Measurements from ENCODE around the gene LY6G6D. TPM values are rescaled to one million over a fixed set of nuclear protein-coding genes. Genes with fewer than 3 reads are reported as not detected.
A peak's percentile ranks its signal among the peaks of the same experiment; 100 is the strongest.

The LY6G6D gene
- total and polyA plus RNA-seq, 2 of the 13 experiments (the other 11 are each of a cell fraction or from before 2014, with no cell fraction given), result not detected

- TF ChIP-seq ZNF501 (CRISPR knock-in tag; IDR thresholded peaks at IDR 0.05), result peak; percentile 90
- TF ChIP-seq ZNF24 (IDR thresholded peaks at IDR 0.05), result no peak
- no peak for TF ChIP-seq HNRNPK (IDR thresholded peaks at IDR 0.05; ENCODE audit: low read depth, low read length, poor library complexity, severe bottlenecking)
- no peak for TF ChIP-seq ZNF891 (CRISPR knock-in tag; IDR thresholded peaks at IDR 0.05)
- TF ChIP-seq SALL1 (CRISPR knock-in tag; IDR thresholded peaks at IDR 0.05), result peak; percentile 86
- no peak for TF ChIP-seq ADNP (CRISPR knock-in tag; IDR thresholded peaks at IDR 0.05)
- TF ChIP-seq ESRRA (CRISPR knock-in tag; IDR thresholded peaks at IDR 0.05; ENCODE audit: low read depth), result peak; percentile 46; the same call in 1 of the 2 replicates
- TF ChIP-seq MTERF4 (CRISPR knock-in tag; IDR thresholded peaks at IDR 0.05), result peak; percentile 71; the same call in 1 of the 2 replicates
- TF ChIP-seq NFYC (CRISPR knock-in tag; IDR thresholded peaks at IDR 0.05), result peak; percentile 75
- peak; percentile 63; the same call in 1 of the 2 replicates for TF ChIP-seq GMEB1 (CRISPR knock-in tag; IDR thresholded peaks at IDR 0.05; ENCODE audit: borderline replicate concordance)
- TF ChIP-seq DR1 (CRISPR knock-in tag; IDR thresholded peaks at IDR 0.05), result 0 out of 2 replicates have a peak, but pooled peaks have one; percentile 40
- no peak for TF ChIP-seq ZNF281 (CRISPR knock-in tag; IDR thresholded peaks at IDR 0.05; ENCODE audit: borderline replicate concordance)
- TF ChIP-seq MXD3 (CRISPR knock-in tag; IDR thresholded peaks at IDR 0.05), result peak; percentile 74; the same call in 1 of the 2 replicates
- peak; percentile 44; the same call in 1 of the 2 replicates for TF ChIP-seq ARID5B (CRISPR knock-in tag; IDR thresholded peaks at IDR 0.05)
- no peak for TF ChIP-seq ZBTB49 (CRISPR knock-in tag; IDR thresholded peaks at IDR 0.05; ENCODE audit: borderline replicate concordance)
These were observed 51.0 kb downstream of the LY6G6D start (continued) for GRCh38 chr6:31765910-31766794.

Measured in HepG2 (cell line).